Endodermal cell (in vitro differentiated cells): ENCODE measurements around the gene TRIM10. TPM values are rescaled to one million over a fixed set of nuclear protein-coding genes. Genes with fewer than 3 reads are reported as not detected.
A peak's percentile ranks its signal among the peaks of the same experiment; 100 is the strongest.

Experiments
- DNase-seq: peaks from one replicate; pipeline ENCODE4 v3.0.0-alpha.2; 2017
- H3K27ac ChIP-seq: 2 replicates; pipeline ENCODE4 v1.5.1; 2013; ENCODE audit warnings: mild to moderate bottlenecking, low read depth, low read length, moderate library complexity
- H3K27me3 ChIP-seq: 2 replicates; pipeline ENCODE4 v1.6.1; 2013; ENCODE audit warnings: mild to moderate bottlenecking, low read length, moderate library complexity; ENCODE audit not compliant: insufficient read depth, control insufficient read depth, poor library complexity, severe bottlenecking
- H3K36me3 ChIP-seq: 2 replicates; pipeline ENCODE4 v1.7.0; 2013; ENCODE audit warnings: mild to moderate bottlenecking, low read length, moderate library complexity; ENCODE audit not compliant: control insufficient read depth, insufficient read depth
- H3K4me1 ChIP-seq: one replicate; pipeline ENCODE4 v1.7.0; 2013; ENCODE audit warnings: low read length; ENCODE audit not compliant: control insufficient read depth, insufficient read depth
- H3K4me3 ChIP-seq: 2 replicates; pipeline ENCODE4 v1.5.1; 2013; ENCODE audit warnings: mild to moderate bottlenecking, low read length, moderate library complexity
- H3K9ac ChIP-seq: 2 replicates; pipeline ENCODE4 v1.6.1; 2013; ENCODE audit warnings: mild to moderate bottlenecking, low read length, moderate library complexity; ENCODE audit not compliant: poor library complexity, severe bottlenecking; ENCODE audit errors: extremely low read depth
- H3K9me3 ChIP-seq: 2 replicates; pipeline ENCODE4 v1.6.1; 2013; ENCODE audit warnings: mild to moderate bottlenecking, low read length, moderate library complexity; ENCODE audit not compliant: control insufficient read depth
- H3K27ac Mint-ChIP-seq: 2 replicates; pipeline ENCODE4 v1.8.0; 2020; ENCODE audit warnings: mixed read lengths
- H3K27me3 Mint-ChIP-seq: 2 replicates; pipeline ENCODE4 v1.8.0; 2021; ENCODE audit warnings: mild to moderate bottlenecking, mixed read lengths; ENCODE audit not compliant: insufficient read depth
- H3K36me3 Mint-ChIP-seq: 2 replicates; pipeline ENCODE4 v1.8.0; 2020; ENCODE audit warnings: low read depth, mixed read lengths
- H3K4me1 Mint-ChIP-seq: 2 replicates; pipeline ENCODE4 v1.8.0; 2020; ENCODE audit warnings: mixed read lengths
- H3K4me3 Mint-ChIP-seq: 2 replicates; pipeline ENCODE4 v1.8.0; 2020; ENCODE audit warnings: mild to moderate bottlenecking, moderate library complexity, mixed read lengths
- H3K9me3 Mint-ChIP-seq: 2 replicates; pipeline ENCODE4 v1.8.0; 2020; ENCODE audit warnings: mild to moderate bottlenecking, mixed read lengths
- CTCF ChIP-seq: fragments of 200-600 bp; sonication (generic); conservative IDR thresholded peaks from 2 replicates; pipeline ENCODE4 v1.5.0; 2021; ENCODE audit warnings: antibody characterized with exemption, mild to moderate bottlenecking
- WGBS, 2 experiments: methylation state at CpG; one replicate each; pipeline versions ENCODE4 v1.1.5 to v1.1.7; 2013; ENCODE audit warnings: missing lambda C conversion rate in 2 of 2, mixed read lengths in 1 of 2; ENCODE audit not compliant: insufficient coverage in 1 of 2, insufficient read length in 1 of 2; 5-methylcytosine and 5-hydroxymethylcytosine counted together
- total RNA-seq, 2 donors: library from RNA; stranded (reverse); fragmentation: NEBNext Ultra II Directional in 1 of 2; extraction: Animal tissue kit (Norgen Biotek cat#: 25700) in 1 of 2; gene quantifications; 2 replicates in 1 of 2; 3 replicates in 1 of 2; pipeline ENCODE4 v1.2.1, GENCODE V29; 2021

The TRIM10 gene
- total RNA-seq, 2 donors from 2014 or later: not detected

DNA sequence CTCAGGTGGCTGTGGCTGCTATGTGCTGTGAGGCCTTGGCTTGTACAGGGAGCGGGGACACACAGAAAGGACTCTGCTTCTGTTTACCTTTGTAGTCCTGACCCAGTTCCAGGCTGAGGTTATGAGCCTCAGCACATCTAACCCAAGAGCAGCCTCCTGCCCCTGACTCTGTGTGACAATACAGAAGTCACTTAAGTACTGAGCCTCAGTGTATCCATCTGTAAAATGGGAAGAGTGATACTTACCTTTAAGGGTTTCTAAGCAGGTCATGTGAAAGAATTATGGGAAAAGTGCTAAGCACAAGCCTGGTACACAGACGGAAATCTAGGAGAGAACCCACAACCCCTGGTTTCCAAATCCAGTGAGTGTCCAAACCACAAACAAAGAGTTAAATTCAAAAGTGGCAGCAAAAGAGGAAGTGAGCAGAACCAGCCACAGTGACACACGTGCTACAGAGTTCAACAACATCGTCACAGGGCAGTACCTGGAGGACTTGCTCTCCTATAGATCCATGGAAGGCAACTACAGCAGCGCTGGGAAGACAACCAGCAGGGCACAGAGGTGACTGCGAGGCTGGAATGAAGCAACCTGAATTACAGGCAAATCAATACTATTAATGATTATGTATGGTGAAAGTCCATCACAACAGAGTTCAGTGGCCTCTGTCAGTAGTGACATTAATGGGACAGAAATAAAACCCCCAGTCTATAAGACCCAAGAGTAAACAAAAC, 39.7 kb upstream of the TRIM10 start:
- WGBS, 2 experiments: 95 to 97% methylated on average over 6 of the region's 6 CpGs
- Histone ChIP-seq H3K9me3 (no peaks in the 10 kb centered on the region), H3K4me1 (peaks cover 8% of the 10 kb centered on the region), H3K36me3 (peaks cover 64% of the 10 kb centered on the region), H3K27ac (no peak overlapping the region), H3K9ac (no peak overlapping the region), H3K27me3 (no peaks in the 10 kb centered on the region), H3K4me3 (no peak overlapping the region)
- peaks cover 49% of the 10 kb centered on the region for H3K36me3 Mint-ChIP-seq
- no peak for TF ChIP-seq CTCF
- peaks cover 11% of the 10 kb centered on the region for H3K4me1 Mint-ChIP-seq
- no peaks in the 10 kb centered on the region for H3K27me3 Mint-ChIP-seq
- no peak overlapping the region for H3K4me3 Mint-ChIP-seq
- H3K9me3 Mint-ChIP-seq: no peaks in the 10 kb centered on the region
- no peak for DNase-seq
- peak overlapping the region; percentile 44 for H3K27ac Mint-ChIP-seq

GRCh38 chr6:30198166-30199084, 37.4 kb upstream of the TRIM10 start:
- Mint-ChIP-seq H3K4me1 (peaks cover 6% of the 10 kb centered on the region), H3K9me3 (no peaks in the 10 kb centered on the region), H3K4me3 (no peak overlapping the region), H3K36me3 (peaks cover 56% of the 10 kb centered on the region), H3K27me3 (no peaks in the 10 kb centered on the region), H3K27ac (no peak overlapping the region)
- Histone ChIP-seq H3K4me3 (no peak overlapping the region), H3K4me1 (peaks cover 5% of the 10 kb centered on the region), H3K27me3 (no peaks in the 10 kb centered on the region), H3K9ac (no peak overlapping the region), H3K27ac (no peak overlapping the region), H3K9me3 (no peaks in the 10 kb centered on the region), H3K36me3 (peaks cover 79% of the 10 kb centered on the region)
- WGBS, 2 experiments: 93 to 98% methylated on average over 23 to 34 of the region's 34 CpGs
- TF ChIP-seq CTCF: no peak
- no peak for DNase-seq

DNA sequence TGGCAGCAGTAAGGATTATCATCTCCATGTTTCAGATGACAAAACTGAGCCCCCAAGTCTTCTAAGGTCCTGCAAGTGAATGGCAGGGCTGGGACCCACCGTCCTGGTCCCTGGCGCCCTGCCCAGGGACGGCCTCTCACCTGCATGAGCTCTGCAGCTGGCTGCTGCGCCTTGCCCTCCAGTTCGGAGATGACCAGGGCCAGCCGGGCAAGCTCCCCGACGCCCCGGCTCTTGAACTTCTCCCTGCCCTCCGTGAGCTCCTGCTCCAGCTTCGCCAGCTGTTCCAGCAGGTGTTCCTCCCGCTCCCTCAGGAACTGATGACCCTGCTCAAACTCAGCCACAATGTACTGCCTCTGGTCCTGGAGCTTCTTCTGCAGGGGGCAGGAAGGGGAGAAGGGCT, 35.4 kb upstream of the TRIM10 start:
- peaks cover 63% of the 10 kb centered on the region for H3K36me3 Mint-ChIP-seq
- WGBS, 2 experiments: 91 to 96% methylated on average over 8 to 12 of the region's 12 CpGs
- no peaks in the 10 kb centered on the region for H3K27me3 ChIP-seq

More for the DNA sequence above, 35.4 kb upstream of the TRIM10 start:
- Histone ChIP-seq H3K9ac (no peak overlapping the region), H3K4me3 (no peak overlapping the region), H3K9me3 (no peaks in the 10 kb centered on the region), H3K27ac (no peak overlapping the region), H3K4me1 (peaks cover 5% of the 10 kb centered on the region), H3K36me3 (peaks cover 74% of the 10 kb centered on the region)
- Mint-ChIP-seq H3K27me3 (no peaks in the 10 kb centered on the region), H3K27ac (no peak overlapping the region), H3K9me3 (no peaks in the 10 kb centered on the region), H3K4me3 (no peak overlapping the region), H3K4me1 (peaks cover 6% of the 10 kb centered on the region)
- DNase-seq: no peak
- TF ChIP-seq CTCF: no peak
